ENCODE data around the gene ZNF225.

The ZNF225 gene

DNA sequence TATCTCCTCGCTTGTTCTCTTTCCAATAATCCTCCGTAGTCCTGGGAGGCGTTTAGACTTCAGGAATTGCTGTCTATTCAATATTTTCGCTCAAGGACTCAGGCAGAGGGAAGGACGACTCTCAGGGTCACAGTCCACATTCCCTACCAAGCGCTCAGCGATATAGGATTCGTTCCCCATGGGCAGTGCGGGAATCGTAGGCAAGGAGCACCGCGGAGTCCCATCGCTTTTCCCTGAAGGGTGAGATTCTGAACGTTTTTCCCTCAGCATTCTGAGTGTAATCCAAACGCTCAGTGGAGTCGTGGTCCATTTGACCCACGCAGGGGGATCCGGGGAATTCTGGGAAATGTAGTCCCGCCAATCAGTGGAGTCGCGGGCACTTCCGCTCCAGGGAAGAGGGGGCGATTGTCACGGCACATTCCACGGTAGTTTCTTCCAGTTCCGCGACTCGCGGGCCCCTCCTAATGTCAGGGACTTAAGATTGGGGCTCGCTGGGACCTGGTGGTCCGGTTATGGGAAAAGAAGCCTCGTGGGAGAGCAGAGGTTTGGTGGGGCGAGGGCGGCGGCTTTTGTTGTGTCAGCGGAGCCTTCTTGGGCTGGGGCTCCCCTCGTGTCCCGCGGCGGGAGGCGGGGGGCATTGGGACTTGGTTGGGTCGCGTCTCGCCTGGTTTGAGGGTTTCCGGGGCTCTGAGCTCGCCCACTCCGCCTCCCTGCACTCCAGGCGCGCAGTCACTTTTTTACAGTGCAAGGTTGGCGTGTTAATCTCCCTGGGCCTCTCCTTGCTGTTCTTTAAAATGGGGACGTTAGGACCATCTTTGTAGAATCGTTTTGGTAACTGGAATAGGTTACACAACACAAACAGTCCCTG is 28.2 kb downstream of the ZNF225 start, which contains the start of gene ZNF234 (continued):
- TF ChIP-seq ZEB2 (tag by site-specific recombination; IDR thresholded peaks at IDR 0.05) (peak; percentile 86; the same call in 1 of the 2 replicates), ZNF76 (tag by site-specific recombination; IDR thresholded peaks at IDR 0.05; ENCODE audit: borderline replicate concordance, low read depth) (peak; percentile 98), ZNF777 (tag by site-specific recombination; IDR thresholded peaks at IDR 0.05; ENCODE audit: borderline replicate concordance) (0 out of 2 replicates have a peak, but pooled peaks have one; percentile 29), ZNF24 (tag by site-specific recombination; IDR thresholded peaks at IDR 0.05) (peak; percentile 80), ZNF423 (tag by site-specific recombination; IDR thresholded peaks at IDR 0.05) (peak; percentile 27; the same call in 1 of the 2 replicates), ZNF169 (tag by site-specific recombination; IDR thresholded peaks at IDR 0.05) (no peak), ZSCAN23 (tag by site-specific recombination; IDR thresholded peaks at IDR 0.05) (no peak), ZNF140 (tag by site-specific recombination; IDR thresholded peaks at IDR 0.05) (0 out of 2 replicates have a peak, but pooled peaks have one; percentile 24), ZNF416 (tag by site-specific recombination; IDR thresholded peaks at IDR 0.05) (0 out of 2 replicates have a peak, but pooled peaks have one; percentile 13), ZNF146 (tag by site-specific recombination; IDR thresholded peaks at IDR 0.05) (0 out of 2 replicates have a peak, but pooled peaks have one; percentile 27), ZNF2 (tag by site-specific recombination; IDR thresholded peaks at IDR 0.05) (peak; percentile 75; the same call in 1 of the 2 replicates), ZNF610 (tag by site-specific recombination; IDR thresholded peaks at IDR 0.05; ENCODE audit: borderline replicate concordance) (peak; percentile 30), HOXA7 (CRISPR knock-in tag; IDR thresholded peaks at IDR 0.05; ENCODE audit: borderline replicate concordance) (peak; percentile 24; the same call in 1 of the 2 replicates), ZNF501 (tag by site-specific recombination; IDR thresholded peaks at IDR 0.05) (peak; percentile 88), MEIS1 (CRISPR knock-in tag; IDR thresholded peaks at IDR 0.05; ENCODE audit: borderline replicate concordance) (no peak), ZNF391 (tag by site-specific recombination; IDR thresholded peaks at IDR 0.05; ENCODE audit: borderline replicate concordance, low read depth) (peak; percentile 75; the same call in 1 of the 2 replicates), ZNF660 (tag by site-specific recombination; IDR thresholded peaks at IDR 0.05) (peak; percentile 79), ZNF211 (tag by site-specific recombination; IDR thresholded peaks at IDR 0.05; ENCODE audit: low read depth) (no peak), ZNF335 (tag by site-specific recombination; conservative IDR thresholded peaks at IDR 0.05) (peak; percentile 100), SCRT2 (tag by site-specific recombination; IDR thresholded peaks at IDR 0.05) (peak; percentile 19; the same call in 1 of the 2 replicates)
- TF ChIP-seq, protein P1, sequence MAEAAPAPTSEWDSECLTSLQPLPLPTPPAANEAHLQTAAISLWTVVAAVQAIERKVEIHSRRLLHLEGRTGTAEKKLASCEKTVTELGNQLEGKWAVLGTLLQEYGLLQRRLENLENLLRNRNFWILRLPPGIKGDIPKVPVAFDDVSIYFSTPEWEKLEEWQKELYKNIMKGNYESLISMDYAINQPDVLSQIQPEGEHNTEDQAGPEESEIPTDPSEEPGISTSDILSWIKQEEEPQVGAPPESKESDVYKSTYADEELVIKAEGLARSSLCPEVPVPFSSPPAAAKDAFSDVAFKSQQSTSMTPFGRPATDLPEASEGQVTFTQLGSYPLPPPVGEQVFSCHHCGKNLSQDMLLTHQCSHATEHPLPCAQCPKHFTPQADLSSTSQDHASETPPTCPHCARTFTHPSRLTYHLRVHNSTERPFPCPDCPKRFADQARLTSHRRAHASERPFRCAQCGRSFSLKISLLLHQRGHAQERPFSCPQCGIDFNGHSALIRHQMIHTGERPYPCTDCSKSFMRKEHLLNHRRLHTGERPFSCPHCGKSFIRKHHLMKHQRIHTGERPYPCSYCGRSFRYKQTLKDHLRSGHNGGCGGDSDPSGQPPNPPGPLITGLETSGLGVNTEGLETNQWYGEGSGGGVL (tag by site-specific recombination; IDR thresholded peaks at IDR 0.05): peak; percentile 67
- TF ChIP-seq, protein P2, sequence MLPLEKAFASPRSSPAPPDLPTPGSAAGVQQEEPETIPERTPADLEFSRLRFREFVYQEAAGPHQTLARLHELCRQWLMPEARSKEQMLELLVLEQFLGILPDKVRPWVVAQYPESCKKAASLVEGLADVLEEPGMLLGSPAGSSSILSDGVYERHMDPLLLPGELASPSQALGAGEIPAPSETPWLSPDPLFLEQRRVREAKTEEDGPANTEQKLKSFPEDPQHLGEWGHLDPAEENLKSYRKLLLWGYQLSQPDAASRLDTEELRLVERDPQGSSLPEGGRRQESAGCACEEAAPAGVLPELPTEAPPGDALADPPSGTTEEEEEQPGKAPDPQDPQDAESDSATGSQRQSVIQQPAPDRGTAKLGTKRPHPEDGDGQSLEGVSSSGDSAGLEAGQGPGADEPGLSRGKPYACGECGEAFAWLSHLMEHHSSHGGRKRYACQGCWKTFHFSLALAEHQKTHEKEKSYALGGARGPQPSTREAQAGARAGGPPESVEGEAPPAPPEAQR (tag by site-specific recombination; IDR thresholded peaks at IDR 0.05): peak; percentile 49; the same call in 1 of the 2 replicates
- TF ChIP-seq, protein P3, sequence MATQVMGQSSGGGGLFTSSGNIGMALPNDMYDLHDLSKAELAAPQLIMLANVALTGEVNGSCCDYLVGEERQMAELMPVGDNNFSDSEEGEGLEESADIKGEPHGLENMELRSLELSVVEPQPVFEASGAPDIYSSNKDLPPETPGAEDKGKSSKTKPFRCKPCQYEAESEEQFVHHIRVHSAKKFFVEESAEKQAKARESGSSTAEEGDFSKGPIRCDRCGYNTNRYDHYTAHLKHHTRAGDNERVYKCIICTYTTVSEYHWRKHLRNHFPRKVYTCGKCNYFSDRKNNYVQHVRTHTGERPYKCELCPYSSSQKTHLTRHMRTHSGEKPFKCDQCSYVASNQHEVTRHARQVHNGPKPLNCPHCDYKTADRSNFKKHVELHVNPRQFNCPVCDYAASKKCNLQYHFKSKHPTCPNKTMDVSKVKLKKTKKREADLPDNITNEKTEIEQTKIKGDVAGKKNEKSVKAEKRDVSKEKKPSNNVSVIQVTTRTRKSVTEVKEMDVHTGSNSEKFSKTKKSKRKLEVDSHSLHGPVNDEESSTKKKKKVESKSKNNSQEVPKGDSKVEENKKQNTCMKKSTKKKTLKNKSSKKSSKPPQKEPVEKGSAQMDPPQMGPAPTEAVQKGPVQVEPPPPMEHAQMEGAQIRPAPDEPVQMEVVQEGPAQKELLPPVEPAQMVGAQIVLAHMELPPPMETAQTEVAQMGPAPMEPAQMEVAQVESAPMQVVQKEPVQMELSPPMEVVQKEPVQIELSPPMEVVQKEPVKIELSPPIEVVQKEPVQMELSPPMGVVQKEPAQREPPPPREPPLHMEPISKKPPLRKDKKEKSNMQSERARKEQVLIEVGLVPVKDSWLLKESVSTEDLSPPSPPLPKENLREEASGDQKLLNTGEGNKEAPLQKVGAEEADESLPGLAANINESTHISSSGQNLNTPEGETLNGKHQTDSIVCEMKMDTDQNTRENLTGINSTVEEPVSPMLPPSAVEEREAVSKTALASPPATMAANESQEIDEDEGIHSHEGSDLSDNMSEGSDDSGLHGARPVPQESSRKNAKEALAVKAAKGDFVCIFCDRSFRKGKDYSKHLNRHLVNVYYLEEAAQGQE (tag by site-specific recombination; IDR thresholded peaks at IDR 0.05): no peak; the same call in 1 of the 2 replicates
- TF ChIP-seq, protein P4, sequence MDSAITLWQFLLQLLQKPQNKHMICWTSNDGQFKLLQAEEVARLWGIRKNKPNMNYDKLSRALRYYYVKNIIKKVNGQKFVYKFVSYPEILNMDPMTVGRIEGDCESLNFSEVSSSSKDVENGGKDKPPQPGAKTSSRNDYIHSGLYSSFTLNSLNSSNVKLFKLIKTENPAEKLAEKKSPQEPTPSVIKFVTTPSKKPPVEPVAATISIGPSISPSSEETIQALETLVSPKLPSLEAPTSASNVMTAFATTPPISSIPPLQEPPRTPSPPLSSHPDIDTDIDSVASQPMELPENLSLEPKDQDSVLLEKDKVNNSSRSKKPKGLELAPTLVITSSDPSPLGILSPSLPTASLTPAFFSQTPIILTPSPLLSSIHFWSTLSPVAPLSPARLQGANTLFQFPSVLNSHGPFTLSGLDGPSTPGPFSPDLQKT (IDR thresholded peaks at IDR 0.05; ENCODE audit: borderline replicate concordance, low read depth, low read length): no peak
- TF ChIP-seq, protein P5, sequence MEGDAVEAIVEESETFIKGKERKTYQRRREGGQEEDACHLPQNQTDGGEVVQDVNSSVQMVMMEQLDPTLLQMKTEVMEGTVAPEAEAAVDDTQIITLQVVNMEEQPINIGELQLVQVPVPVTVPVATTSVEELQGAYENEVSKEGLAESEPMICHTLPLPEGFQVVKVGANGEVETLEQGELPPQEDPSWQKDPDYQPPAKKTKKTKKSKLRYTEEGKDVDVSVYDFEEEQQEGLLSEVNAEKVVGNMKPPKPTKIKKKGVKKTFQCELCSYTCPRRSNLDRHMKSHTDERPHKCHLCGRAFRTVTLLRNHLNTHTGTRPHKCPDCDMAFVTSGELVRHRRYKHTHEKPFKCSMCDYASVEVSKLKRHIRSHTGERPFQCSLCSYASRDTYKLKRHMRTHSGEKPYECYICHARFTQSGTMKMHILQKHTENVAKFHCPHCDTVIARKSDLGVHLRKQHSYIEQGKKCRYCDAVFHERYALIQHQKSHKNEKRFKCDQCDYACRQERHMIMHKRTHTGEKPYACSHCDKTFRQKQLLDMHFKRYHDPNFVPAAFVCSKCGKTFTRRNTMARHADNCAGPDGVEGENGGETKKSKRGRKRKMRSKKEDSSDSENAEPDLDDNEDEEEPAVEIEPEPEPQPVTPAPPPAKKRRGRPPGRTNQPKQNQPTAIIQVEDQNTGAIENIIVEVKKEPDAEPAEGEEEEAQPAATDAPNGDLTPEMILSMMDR (tag by site-specific recombination; IDR thresholded peaks at IDR 0.05): peak; percentile 80
- TF ChIP-seq, protein P6, sequence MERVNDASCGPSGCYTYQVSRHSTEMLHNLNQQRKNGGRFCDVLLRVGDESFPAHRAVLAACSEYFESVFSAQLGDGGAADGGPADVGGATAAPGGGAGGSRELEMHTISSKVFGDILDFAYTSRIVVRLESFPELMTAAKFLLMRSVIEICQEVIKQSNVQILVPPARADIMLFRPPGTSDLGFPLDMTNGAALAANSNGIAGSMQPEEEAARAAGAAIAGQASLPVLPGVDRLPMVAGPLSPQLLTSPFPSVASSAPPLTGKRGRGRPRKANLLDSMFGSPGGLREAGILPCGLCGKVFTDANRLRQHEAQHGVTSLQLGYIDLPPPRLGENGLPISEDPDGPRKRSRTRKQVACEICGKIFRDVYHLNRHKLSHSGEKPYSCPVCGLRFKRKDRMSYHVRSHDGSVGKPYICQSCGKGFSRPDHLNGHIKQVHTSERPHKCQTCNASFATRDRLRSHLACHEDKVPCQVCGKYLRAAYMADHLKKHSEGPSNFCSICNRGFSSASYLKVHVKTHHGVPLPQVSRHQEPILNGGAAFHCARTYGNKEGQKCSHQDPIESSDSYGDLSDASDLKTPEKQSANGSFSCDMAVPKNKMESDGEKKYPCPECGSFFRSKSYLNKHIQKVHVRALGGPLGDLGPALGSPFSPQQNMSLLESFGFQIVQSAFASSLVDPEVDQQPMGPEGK (tag by site-specific recombination; IDR thresholded peaks at IDR 0.05): peak; percentile 97

All from HEK293 (cell line).